Skeletal muscle satellite cell (primary cell): ENCODE measurements around the gene FAM131A.

Experiments used
- H3K27me3 ChIP-seq: 2 replicates; pipeline ENCODE4 v1.7.0; 2013; ENCODE audit warnings: low read length; ENCODE audit not compliant: control insufficient read depth, insufficient read depth
- H3K36me3 ChIP-seq: 2 replicates; pipeline ENCODE4 v1.7.0; 2013; ENCODE audit warnings: mild to moderate bottlenecking, control low read depth, low read length; ENCODE audit not compliant: insufficient read depth
- H3K4me1 ChIP-seq: 2 replicates; pipeline ENCODE4 v1.7.0; 2013; ENCODE audit warnings: low read length; ENCODE audit not compliant: control insufficient read depth, insufficient read depth
- H3K4me2 ChIP-seq: 2 replicates; pipeline ENCODE4 v1.7.0; 2013; ENCODE audit warnings: mild to moderate bottlenecking, low read length
- H3K4me3 ChIP-seq: 2 replicates; pipeline ENCODE4 v1.7.0; 2013; ENCODE audit warnings: low read length
- H3K9ac ChIP-seq: 2 replicates; pipeline ENCODE4 v1.7.0; 2013; ENCODE audit warnings: mild to moderate bottlenecking, low read depth, low read length, moderate library complexity
- H3K9me3 ChIP-seq: replicated peaks from 2 replicates; pipeline ENCODE4 v1.7.0; 2013; ENCODE audit warnings: mild to moderate bottlenecking, control low read depth, low read length

Gene FAM131A

DNA sequence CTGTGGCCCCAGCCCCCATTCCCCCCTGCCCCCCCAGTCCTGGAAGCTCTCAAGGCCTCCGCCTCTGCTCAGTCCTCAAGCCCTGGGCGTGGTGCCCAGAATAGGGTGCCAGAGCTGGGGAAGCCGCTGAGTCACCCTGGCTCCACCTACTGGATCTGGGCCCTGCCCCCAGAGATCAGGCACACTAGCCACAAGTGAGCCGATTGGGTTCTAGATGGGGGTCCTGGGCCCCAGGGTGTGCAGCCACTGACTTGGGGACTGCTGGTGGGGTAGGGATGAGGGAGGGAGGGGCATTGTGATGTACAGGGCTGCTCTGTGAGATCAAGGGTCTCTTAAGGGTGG lies 17.3 kb upstream of the FAM131A start:
- Histone ChIP-seq H3K36me3 (peaks cover 73% of the 10 kb centered on the region), H3K9ac (peak overlapping the region; percentile 67), H3K4me1 (peaks cover 40% of the 10 kb centered on the region), H3K4me3 (peak overlapping the region; percentile 59), H3K27me3 (no peaks in the 10 kb centered on the region), H3K4me2 (peak overlapping the region; percentile 80), H3K9me3 (no peaks in the 10 kb centered on the region)

DNA sequence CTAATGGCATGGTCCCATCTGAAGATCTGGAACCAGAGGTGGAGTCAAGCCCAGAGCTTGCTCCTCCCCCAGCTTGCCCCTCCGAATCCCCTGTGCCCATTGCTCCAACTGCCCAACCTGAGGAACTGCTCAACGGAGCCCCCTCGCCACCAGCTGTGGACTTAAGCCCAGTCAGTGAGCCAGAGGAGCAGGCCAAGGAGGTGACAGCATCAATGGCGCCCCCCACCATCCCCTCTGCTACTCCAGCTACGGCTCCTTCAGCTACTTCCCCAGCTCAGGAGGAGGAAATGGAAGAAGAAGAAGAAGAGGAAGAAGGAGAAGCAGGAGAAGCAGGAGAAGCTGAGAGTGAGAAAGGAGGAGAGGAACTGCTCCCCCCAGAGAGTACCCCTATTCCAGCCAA lies 15.7 kb upstream of the FAM131A start:
- Histone ChIP-seq H3K9ac (peak overlapping the region; percentile 18), H3K27me3 (no peaks in the 10 kb centered on the region), H3K9me3 (no peaks in the 10 kb centered on the region), H3K4me3 (no peak overlapping the region), H3K36me3 (peaks cover 82% of the 10 kb centered on the region), H3K4me1 (peaks cover 35% of the 10 kb centered on the region), H3K4me2 (no peak overlapping the region)

DNA sequence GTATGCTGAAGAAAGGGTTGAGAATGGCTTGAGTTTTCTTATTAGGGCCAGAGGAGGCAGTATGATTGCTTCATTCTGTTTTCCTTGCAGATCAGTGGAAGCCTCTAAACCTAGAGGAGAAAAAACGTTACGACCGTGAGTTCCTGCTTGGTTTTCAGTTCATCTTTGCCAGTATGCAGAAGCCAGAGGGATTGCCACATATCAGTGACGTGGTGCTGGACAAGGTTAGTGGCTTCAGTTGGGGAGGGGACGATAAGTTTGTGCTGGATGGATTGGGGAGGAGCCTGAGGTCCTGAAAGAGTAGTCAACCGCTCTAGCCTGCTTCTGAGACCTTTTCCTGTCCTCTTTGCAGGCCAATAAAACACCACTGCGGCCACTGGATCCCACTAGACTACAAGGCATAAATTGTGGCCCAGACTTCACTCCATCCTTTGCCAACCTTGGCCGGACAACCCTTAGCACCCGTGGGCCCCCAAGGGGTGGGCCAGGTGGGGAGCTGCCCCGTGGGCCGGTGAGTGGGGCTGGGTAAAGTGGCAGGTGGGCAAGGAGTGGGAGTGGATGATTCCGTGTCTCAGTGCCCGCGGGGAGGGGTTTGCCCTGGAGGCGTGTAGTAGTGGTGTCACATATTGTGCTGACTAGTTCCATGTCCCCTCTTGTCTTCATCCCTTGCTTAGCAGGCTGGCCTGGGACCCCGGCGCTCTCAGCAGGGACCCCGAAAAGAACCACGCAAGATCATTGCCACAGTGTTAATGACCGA lies 14.5 kb upstream of the FAM131A start:
- Histone ChIP-seq H3K9me3 (no peaks in the 10 kb centered on the region), H3K4me2 (no peak overlapping the region), H3K4me1 (peaks cover 23% of the 10 kb centered on the region), H3K9ac (no peak overlapping the region), H3K4me3 (no peak overlapping the region), H3K27me3 (no peaks in the 10 kb centered on the region), H3K36me3 (peaks cover 82% of the 10 kb centered on the region)

DNA sequence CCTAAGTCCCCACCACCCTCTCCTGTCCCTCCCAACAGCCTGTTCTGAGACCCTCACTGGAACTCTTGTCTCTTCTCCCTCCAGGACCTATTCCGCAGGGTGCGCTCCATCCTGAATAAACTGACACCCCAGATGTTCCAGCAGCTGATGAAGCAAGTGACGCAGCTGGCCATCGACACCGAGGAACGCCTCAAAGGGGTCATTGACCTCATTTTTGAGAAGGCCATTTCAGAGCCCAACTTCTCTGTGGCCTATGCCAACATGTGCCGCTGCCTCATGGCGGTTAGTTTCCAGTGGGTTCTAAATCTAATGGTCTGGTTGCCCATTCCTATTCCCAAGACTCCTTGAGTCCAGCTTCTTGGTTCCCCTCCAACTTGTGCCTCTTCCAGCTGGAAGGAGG lies 13.7 kb upstream of the FAM131A start:
- Histone ChIP-seq H3K4me1 (peaks cover 19% of the 10 kb centered on the region), H3K9ac (no peak overlapping the region), H3K36me3 (peaks cover 86% of the 10 kb centered on the region), H3K4me3 (no peak overlapping the region), H3K4me2 (no peak overlapping the region), H3K9me3 (no peaks in the 10 kb centered on the region), H3K27me3 (no peaks in the 10 kb centered on the region)

DNA sequence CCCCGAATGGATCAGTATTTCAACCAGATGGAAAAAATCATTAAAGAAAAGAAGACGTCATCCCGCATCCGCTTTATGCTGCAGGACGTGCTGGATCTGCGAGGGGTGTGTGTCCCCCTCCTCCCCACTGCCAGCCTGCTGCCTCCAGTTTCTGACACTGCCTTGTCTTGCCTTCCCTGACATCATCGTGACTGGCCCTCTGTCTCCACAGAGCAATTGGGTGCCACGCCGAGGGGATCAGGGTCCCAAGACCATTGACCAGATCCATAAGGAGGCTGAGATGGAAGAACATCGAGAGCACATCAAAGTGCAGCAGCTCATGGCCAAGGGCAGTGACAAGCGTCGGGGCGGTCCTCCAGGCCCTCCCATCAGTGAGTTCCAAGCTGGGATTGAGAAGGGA lies 12.1 kb upstream of the FAM131A start:
- Histone ChIP-seq H3K4me3 (no peak overlapping the region), H3K9ac (no peak overlapping the region), H3K4me2 (no peak overlapping the region), H3K27me3 (no peaks in the 10 kb centered on the region), H3K36me3 (peaks cover 97% of the 10 kb centered on the region), H3K9me3 (no peaks in the 10 kb centered on the region), H3K4me1 (peaks cover 6% of the 10 kb centered on the region)

DNA sequence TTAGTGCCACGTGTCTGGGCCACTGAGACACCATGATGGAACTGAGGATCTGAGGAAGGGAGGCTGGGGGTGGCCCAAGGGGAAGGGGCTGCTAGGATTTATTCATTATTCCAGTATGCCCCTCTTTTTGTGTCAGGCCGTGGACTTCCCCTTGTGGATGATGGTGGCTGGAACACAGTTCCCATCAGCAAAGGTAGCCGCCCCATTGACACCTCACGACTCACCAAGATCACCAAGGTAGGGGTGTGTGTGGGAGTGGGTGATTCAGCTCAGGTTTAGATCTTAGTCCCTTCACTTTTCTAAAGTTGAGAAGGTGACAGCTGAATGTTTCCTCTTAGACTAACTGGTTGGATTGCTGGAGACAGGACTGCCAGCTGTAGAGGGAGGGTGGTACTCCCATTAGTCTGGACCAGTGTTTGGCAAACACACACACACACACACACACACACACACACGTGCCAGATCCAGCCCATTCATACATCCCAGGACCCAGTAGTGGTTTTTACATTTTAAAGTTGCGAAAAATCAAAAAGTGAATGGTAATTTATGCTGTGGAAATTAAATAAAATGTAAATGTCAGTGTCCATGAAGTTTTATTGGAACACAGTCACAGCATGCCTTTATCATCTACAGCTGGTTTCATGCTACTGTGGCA lies 11.6 kb upstream of the FAM131A start:
- peaks cover under 1% of the 10 kb centered on the region for H3K4me1 ChIP-seq

DNA sequence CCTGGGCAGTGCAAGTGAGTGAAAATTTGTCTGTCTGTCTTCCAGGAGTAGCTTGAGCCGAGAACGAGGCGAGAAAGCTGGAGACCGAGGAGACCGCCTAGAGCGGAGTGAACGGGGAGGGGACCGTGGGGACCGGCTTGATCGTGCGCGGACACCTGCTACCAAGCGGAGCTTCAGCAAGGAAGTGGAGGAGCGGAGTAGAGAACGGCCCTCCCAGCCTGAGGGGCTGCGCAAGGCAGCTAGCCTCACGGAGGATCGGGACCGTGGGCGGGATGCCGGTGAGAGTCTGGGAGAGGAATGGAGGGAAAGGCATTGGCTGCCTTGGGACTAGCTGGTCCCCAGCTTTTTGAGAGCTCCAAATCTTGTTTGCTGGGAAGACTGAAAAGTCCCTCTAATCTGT lies 10.2 kb upstream of the FAM131A start:
- Histone ChIP-seq H3K9ac (no peak overlapping the region), H3K4me2 (no peak overlapping the region), H3K27me3 (no peaks in the 10 kb centered on the region), H3K4me1 (peaks cover 13% of the 10 kb centered on the region), H3K4me3 (no peak overlapping the region), H3K36me3 (peaks cover 95% of the 10 kb centered on the region), H3K9me3 (no peaks in the 10 kb centered on the region)

More for the DNA sequence above, 11.6 kb upstream of the FAM131A start:
- no peak overlapping the region for H3K9ac ChIP-seq
- H3K27me3 ChIP-seq: no peaks in the 10 kb centered on the region
- no peaks in the 10 kb centered on the region for H3K9me3 ChIP-seq
- no peak overlapping the region for H3K4me3 ChIP-seq
- H3K4me2 ChIP-seq: no peak overlapping the region
- peaks cover 95% of the 10 kb centered on the region for H3K36me3 ChIP-seq

DNA sequence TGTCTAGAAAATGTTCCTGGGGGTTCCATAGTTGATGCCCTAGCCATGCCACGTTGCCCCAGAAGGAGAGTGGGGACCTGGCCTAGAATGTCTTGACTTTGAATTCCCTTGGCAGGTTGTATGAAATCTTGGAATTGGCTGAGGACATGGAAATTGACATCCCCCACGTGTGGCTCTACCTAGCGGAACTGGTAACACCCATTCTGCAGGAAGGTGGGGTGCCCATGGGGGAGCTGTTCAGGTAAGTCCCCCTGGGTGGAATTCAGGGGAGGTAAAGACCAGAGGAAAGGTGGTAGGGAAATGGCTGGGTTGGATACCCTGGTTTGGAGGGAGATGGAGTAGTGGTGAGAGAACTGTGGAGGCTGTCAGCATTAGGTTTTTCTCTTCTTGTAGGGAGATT lies 8.9 kb upstream of the FAM131A start:
- H3K9ac ChIP-seq: no peak overlapping the region

DNA sequence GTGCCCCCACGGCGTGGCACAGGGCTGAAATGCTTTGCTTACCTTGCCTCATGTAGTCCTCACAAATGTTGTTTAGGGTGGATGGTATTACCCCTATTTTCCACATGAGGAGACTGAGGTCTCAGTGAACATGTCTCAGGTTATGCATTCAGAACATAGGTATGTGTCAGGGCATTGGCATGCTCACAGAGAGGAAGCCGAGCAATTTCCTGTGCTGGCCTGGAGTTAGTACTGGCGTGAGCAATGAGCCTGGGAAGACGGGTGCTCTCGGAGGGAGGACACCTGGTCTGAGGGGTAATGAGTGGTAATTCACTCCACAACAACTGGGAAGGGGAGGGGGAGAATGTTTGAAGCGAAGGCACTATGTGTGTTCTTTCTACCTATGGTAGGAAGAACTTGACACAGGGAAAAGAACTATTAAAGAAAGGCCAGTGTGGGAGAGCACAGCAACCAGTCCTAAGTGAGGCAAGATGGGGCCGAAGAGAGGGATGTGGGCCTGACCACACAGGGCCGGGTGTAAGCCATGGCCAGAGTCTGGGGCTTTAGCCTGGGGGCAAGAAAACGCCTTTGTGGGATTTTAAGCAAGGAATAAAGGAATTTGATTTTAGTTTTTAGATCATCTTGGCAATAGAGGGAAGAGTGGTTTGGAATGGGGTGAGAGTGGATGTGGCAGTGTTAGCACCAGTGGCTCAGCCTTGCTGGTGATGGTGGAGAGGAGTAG lies 4.9 kb upstream of the FAM131A start:
- Histone ChIP-seq H3K9ac (peak overlapping the region; percentile 19), H3K9me3 (no peaks in the 10 kb centered on the region), H3K4me1 (peaks cover 60% of the 10 kb centered on the region), H3K4me2 (peak overlapping the region; percentile 33), H3K36me3 (peaks cover 74% of the 10 kb centered on the region), H3K27me3 (no peaks in the 10 kb centered on the region), H3K4me3 (no peak overlapping the region)

More for the DNA sequence above, 8.9 kb upstream of the FAM131A start:
- Histone ChIP-seq H3K4me1 (peaks cover 26% of the 10 kb centered on the region), H3K36me3 (peaks cover 94% of the 10 kb centered on the region), H3K4me2 (no peak overlapping the region), H3K27me3 (no peaks in the 10 kb centered on the region), H3K4me3 (no peak overlapping the region), H3K9me3 (no peaks in the 10 kb centered on the region)

DNA sequence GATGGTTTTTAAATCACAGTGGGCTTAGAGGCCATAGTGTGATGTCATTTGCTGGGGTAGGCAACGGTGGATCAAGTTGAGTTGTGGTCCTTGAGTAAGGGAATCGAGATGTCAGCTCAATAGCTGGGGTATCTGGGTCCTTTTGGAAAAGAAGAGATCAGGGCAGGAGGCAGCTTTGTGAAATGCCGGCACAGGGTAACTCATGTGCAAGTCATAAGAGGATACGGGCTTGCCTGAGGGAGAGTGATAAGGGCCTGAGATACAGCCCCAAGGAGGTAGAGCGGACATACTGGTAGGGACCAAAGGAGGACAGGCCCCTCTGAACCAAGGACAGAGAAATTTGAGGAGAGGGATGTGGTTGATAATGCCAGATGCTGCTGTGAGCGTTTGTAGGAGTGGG lies 4.2 kb upstream of the FAM131A start:
- no peak overlapping the region for H3K4me3 ChIP-seq
- no peaks in the 10 kb centered on the region for H3K27me3 ChIP-seq
- peaks cover 68% of the 10 kb centered on the region for H3K36me3 ChIP-seq
- H3K4me1 ChIP-seq: peaks cover 67% of the 10 kb centered on the region
- no peaks in the 10 kb centered on the region for H3K9me3 ChIP-seq
- no peak overlapping the region for H3K4me2 ChIP-seq
- peak overlapping the region; percentile 19 for H3K9ac ChIP-seq

DNA sequence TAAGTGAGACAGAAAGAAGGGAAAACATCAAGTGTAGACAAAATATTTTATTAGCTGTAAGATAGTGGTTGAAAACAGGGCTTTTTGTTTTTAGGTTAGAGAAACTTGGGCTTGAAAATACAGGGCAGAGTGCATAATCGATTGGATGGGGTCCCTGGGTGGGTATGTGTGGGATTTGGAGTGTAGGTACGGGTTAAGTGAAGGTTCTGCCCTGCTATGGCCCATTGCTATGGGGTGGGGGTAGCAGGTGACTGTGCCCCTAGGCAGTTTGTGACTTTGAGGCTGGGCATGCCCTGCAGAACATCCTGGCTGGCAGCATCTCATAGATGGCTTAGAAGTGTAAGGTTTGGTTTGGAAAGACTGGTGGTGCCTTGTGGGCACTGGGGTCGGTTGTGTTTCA lies 3.7 kb upstream of the FAM131A start:
- H3K9ac ChIP-seq: no peak overlapping the region
- H3K4me2 ChIP-seq: no peak overlapping the region
- no peaks in the 10 kb centered on the region for H3K27me3 ChIP-seq
- H3K36me3 ChIP-seq: peaks cover 63% of the 10 kb centered on the region
- H3K4me1 ChIP-seq: peaks cover 72% of the 10 kb centered on the region
- no peak overlapping the region for H3K4me3 ChIP-seq
- H3K9me3 ChIP-seq: no peaks in the 10 kb centered on the region
